ENCODE data around the gene RRAGC. TPM values are rescaled to one million over a fixed set of nuclear protein-coding genes. Genes with fewer than 3 reads are reported as not detected.

RRAGC gene
- total and polyA plus RNA-seq, 10 of the 15 experiments (the other 5 are each of a cell fraction or from before 2014, with no cell fraction given): 5.5 to 22.1 (median 15.0) TPM

DNA sequence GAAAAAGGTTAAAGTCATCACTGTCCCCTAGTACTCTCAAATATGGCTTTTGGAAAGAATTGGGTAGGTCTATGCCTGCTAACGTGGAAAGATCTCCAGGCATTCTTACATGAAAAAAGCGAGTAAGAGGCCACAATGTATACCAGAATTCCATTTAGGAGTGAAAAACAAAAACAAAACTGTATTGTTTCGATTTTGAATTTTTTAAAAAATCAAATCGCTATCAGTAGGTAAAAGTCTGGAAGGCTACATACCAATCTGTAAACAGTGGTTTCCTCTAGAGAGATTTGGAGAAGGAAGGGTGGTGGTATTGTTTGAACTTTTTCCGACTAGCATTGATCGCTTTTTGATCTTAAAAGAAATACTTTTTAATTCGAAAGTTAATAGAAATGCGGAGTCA lies 55.9 kb downstream of the RRAGC start (continued):
- TF ChIP-seq POLR2AphosphoS5 (IDR thresholded peaks at IDR 0.05; ENCODE audit: low read length): no peak
- no peak for TF ChIP-seq EED (IDR thresholded peaks at IDR 0.05; ENCODE audit: low read depth)
- no peak for TF ChIP-seq NFIC (IDR thresholded peaks at IDR 0.05; ENCODE audit: low read depth, low read length)
- no peak for TF ChIP-seq STAT1 (conservative IDR thresholded peaks at IDR 0.05)
- TF ChIP-seq, protein P1, sequence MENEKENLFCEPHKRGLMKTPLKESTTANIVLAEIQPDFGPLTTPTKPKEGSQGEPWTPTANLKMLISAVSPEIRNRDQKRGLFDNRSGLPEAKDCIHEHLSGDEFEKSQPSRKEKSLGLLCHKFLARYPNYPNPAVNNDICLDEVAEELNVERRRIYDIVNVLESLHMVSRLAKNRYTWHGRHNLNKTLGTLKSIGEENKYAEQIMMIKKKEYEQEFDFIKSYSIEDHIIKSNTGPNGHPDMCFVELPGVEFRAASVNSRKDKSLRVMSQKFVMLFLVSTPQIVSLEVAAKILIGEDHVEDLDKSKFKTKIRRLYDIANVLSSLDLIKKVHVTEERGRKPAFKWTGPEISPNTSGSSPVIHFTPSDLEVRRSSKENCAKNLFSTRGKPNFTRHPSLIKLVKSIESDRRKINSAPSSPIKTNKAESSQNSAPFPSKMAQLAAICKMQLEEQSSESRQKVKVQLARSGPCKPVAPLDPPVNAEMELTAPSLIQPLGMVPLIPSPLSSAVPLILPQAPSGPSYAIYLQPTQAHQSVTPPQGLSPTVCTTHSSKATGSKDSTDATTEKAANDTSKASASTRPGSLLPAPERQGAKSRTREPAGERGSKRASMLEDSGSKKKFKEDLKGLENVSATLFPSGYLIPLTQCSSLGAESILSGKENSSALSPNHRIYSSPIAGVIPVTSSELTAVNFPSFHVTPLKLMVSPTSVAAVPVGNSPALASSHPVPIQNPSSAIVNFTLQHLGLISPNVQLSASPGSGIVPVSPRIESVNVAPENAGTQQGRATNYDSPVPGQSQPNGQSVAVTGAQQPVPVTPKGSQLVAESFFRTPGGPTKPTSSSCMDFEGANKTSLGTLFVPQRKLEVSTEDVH (IDR thresholded peaks at IDR 0.05; ENCODE audit: low read depth, partially characterized antibody): no peak
- no peak for TF ChIP-seq PML (IDR thresholded peaks at IDR 0.05; ENCODE audit: low read length)
- no peak for TF ChIP-seq TCF3 (IDR thresholded peaks at IDR 0.05; ENCODE audit: borderline replicate concordance, insufficient read depth, low read depth, low read length)
- no peak for TF ChIP-seq SRF (IDR thresholded peaks at IDR 0.05; ENCODE audit: low read depth in 2 of 2, low read length in 2 of 2)
- no peak for TF ChIP-seq KAT2A (conservative IDR thresholded peaks at IDR 0.05; ENCODE audit: control insufficient read depth, low read depth, low read length)

DNA sequence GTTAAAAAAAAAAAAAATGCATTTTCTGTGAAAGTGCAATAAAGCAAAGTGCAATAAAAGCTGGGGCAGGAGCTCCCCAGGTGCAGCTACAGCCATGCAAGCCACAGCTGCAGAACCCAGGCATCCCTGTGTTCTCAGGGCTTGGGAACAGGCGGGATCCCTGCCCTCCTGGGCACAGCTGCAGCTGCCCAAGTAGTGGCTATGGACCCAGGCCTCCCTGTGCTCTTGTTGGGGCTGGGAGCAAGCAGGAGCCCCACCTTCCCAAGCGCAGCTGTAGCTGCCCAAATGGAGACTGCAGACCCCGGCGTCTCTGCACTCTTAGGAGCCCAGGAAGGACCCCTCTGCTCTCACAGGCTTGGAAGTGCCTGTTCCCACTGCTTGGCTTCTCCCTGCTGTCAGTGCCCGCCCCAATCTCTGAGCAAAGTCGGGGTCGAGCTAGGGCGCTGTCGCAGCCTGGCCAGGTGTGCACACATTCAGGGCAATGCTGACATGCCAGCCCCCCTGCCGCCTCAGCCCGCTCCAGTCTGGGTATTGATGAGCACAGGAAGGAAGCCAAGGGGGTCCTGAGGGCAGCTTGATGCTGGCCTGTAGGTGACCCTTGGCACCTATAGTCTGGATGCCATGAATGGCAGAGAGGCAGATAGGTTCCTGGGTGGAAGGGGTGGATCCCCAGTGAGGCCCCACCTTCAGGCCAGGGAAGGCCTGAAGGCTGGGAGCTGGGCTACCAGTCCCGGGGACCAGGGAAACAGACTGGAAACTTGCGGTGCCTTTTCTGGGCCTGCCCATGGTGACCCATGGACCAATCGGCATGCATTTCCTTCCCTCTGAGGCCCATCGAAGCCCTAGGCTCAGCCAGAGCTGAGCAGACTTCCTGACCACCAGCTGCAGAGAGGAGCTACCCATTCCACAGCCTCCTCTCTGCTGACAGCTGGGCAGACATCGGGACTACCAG lies 58.6 kb downstream of the RRAGC start:
- Histone ChIP-seq H3K4me3 (no peak overlapping the region), H3K4me1 (ENCODE audit: control insufficient read depth, insufficient read depth, low read length) (no peaks in the 10 kb centered on the region), H2AFZ (ENCODE audit: control insufficient read depth, low read depth, low read length) (no peak overlapping the region), H3K27me3 (replicated peaks in 1 of 2; ENCODE audit: control insufficient read depth in 2 of 2, insufficient read depth in 2 of 2, low read length in 1 of 2) (peaks cover 6 to 12% of the 10 kb centered on the region in 2 experiments), H3K4me2 (ENCODE audit: control insufficient read depth, insufficient read depth) (no peak overlapping the region), H3K9ac (ENCODE audit: control insufficient read depth, insufficient read depth, low read length) (no peak overlapping the region), H3K36me3 (ENCODE audit: control insufficient read depth in 2 of 2, insufficient read depth in 2 of 2, low read length in 1 of 2) (no peaks in the 10 kb centered on the region), H3K9me3 (replicated peaks; ENCODE audit: control insufficient read depth, insufficient read depth, low read length) (no peaks in the 10 kb centered on the region), H3K27ac (ENCODE audit: control insufficient read depth, insufficient read depth) (no peak overlapping the region), H3K79me2 (ENCODE audit: control insufficient read depth, insufficient read depth, low read length) (no peaks in the 10 kb centered on the region), H4K20me1 (ENCODE audit: control insufficient read depth, insufficient read depth) (no peaks in the 10 kb centered on the region)
- in situ Hi-C loops (cut with MboI): no loop called here
- ChIA-PET SMC1A (ENCODE audit: uncharacterized antibody, unreplicated experiment) (interaction anchor here (1.0 kb wide), 1 partner anchor 55 kb away, joined by 3 read pairs; no protein-coding TSS in a partner anchor), RAD21 (ENCODE audit: unreplicated experiment) (no interaction called here), POLR2A (no interaction called here), CTCF (no interaction called here)
- BruUV-seq (replicated peaks): no TSS peak
- no peak for FAIRE-seq
- intact Hi-C loops (cut with micrococcal nuclease; ENCODE audit: unreplicated experiment): no loop called here
- DNase-seq (ENCODE audit: low read depth, low spot score): no peak
- ATAC-seq: no peak
- 55% methylated on average over 16 of the region's 16 CpGs for WGBS (ENCODE audit: insufficient coverage, insufficient replicate concordance, low lambda C conversion rate, missing lambda C conversion rate)
- TF ChIP-seq CHD4 (IDR thresholded peaks at IDR 0.05) (no peak), KLF5 (IDR thresholded peaks at IDR 0.05; ENCODE audit: partially characterized antibody) (no peak), RELA (IDR thresholded peaks at IDR 0.05; ENCODE audit: borderline replicate concordance, partially characterized antibody) (no peak), KAT2A (conservative IDR thresholded peaks at IDR 0.05; ENCODE audit: control insufficient read depth, low read depth, low read length) (no peak)
- TF ChIP-seq, protein P2, sequence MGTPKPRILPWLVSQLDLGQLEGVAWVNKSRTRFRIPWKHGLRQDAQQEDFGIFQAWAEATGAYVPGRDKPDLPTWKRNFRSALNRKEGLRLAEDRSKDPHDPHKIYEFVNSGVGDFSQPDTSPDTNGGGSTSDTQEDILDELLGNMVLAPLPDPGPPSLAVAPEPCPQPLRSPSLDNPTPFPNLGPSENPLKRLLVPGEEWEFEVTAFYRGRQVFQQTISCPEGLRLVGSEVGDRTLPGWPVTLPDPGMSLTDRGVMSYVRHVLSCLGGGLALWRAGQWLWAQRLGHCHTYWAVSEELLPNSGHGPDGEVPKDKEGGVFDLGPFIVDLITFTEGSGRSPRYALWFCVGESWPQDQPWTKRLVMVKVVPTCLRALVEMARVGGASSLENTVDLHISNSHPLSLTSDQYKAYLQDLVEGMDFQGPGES (IDR thresholded peaks at IDR 0.05): no peak
- TF ChIP-seq, protein P3, sequence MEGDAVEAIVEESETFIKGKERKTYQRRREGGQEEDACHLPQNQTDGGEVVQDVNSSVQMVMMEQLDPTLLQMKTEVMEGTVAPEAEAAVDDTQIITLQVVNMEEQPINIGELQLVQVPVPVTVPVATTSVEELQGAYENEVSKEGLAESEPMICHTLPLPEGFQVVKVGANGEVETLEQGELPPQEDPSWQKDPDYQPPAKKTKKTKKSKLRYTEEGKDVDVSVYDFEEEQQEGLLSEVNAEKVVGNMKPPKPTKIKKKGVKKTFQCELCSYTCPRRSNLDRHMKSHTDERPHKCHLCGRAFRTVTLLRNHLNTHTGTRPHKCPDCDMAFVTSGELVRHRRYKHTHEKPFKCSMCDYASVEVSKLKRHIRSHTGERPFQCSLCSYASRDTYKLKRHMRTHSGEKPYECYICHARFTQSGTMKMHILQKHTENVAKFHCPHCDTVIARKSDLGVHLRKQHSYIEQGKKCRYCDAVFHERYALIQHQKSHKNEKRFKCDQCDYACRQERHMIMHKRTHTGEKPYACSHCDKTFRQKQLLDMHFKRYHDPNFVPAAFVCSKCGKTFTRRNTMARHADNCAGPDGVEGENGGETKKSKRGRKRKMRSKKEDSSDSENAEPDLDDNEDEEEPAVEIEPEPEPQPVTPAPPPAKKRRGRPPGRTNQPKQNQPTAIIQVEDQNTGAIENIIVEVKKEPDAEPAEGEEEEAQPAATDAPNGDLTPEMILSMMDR (IDR thresholded peaks at IDR 0.05 in 2 of 3, conservative IDR thresholded peaks at IDR 0.05 in 1 of 3; ENCODE audit: control insufficient read depth in 2 of 3, extremely low read depth in 1 of 3, insufficient read depth in 1 of 3, low read depth in 3 of 3, low read length in 3 of 3): no peak
- TF ChIP-seq, protein P4, sequence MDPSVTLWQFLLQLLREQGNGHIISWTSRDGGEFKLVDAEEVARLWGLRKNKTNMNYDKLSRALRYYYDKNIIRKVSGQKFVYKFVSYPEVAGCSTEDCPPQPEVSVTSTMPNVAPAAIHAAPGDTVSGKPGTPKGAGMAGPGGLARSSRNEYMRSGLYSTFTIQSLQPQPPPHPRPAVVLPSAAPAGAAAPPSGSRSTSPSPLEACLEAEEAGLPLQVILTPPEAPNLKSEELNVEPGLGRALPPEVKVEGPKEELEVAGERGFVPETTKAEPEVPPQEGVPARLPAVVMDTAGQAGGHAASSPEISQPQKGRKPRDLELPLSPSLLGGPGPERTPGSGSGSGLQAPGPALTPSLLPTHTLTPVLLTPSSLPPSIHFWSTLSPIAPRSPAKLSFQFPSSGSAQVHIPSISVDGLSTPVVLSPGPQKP (IDR thresholded peaks at IDR 0.05; ENCODE audit: low read depth, low read length): no peak
